Prostate gland (tissue), 2 donors: Measurements from ENCODE around the gene BCL6. TPM values are rescaled to one million over a fixed set of nuclear protein-coding genes. Genes with fewer than 3 reads are reported as not detected.

Experiments
- DNase-seq: peaks from one replicate; pipeline ENCODE4 v3.0.0-alpha.2; 2019; ENCODE audit warnings: low spot score
- H3K27ac ChIP-seq, 2 donors: fragments of 200-600 bp; sonication (generic); 2 replicates each; pipeline ENCODE4 v1.5.1; 2017 to 2019
- H3K27me3 ChIP-seq: fragments of 200-600 bp; sonication (generic); replicated peaks from 2 replicates; pipeline ENCODE4 v1.5.1; 2019; ENCODE audit not compliant: insufficient read depth
- H3K36me3 ChIP-seq, 2 donors: fragments of 200-600 bp; sonication (generic); 1 replicate in 1 of 2; 2 replicates in 1 of 2; pipeline versions ENCODE4 v1.5.1 to v1.8.1; 2017 to 2019
- H3K4me1 ChIP-seq: fragments of 200-600 bp; sonication (generic); replicated peaks from 2 replicates; pipeline ENCODE4 v1.5.1; 2019
- H3K4me3 ChIP-seq, 2 donors: fragments of 200-600 bp; sonication (generic); 2 replicates each; pipeline ENCODE4 v1.5.1; 2017 to 2019
- H3K9me3 ChIP-seq: fragments of 200-600 bp; sonication (generic); 2 replicates; pipeline ENCODE4 v1.5.1; 2017
- POLR2A ChIP-seq: fragments of 450-650 bp; IDR thresholded peaks from one replicate; pipeline ENCODE4 v1.6.1; 2016; ENCODE audit warnings: antibody characterized with exemption, mild to moderate bottlenecking
- POLR2AphosphoS5 ChIP-seq: sonication (generic); formaldehyde crosslinking; IDR thresholded peaks from one replicate; pipeline ENCODE4 v1.6.1; 2017; ENCODE audit warnings: antibody characterized with exemption
- whole genome bisulfite sequencing: methylation state at CpG from one replicate; pipeline ENCODE4 v1.1.5; 2018; 5-methylcytosine and 5-hydroxymethylcytosine counted together
- intact Hi-C: fragments of 100-400 bp; cut with DNase I; formaldehyde crosslinking; loops from one replicate; pipeline ENCODE4 v1.14.2; 2022
- total RNA-seq, 2 donors: library from RNA; depleted of rRNA; stranded (reverse); fragments of >200 nt; gene quantifications; one replicate each; pipeline ENCODE4 v1.1.0, GENCODE V29; 2016
- TF ChIP-seq, protein P1 (sequence below), 4 experiments: fragments of 200-600 bp in 2 of 4; fragments of 450-650 bp in 2 of 4; sonication (generic) in 2 of 4; IDR thresholded peaks; 1 replicate in 3 of 4; 2 replicates in 1 of 4; pipeline ENCODE4 v1.5.1; 2016 to 2019; ENCODE audit warnings: antibody characterized with exemption in 4 of 4, mild to moderate bottlenecking in 2 of 4, moderate library complexity in 2 of 4

BCL6 gene
- total RNA-seq, 2 donors from 2014 or later, result 50.1 to 105 TPM

DNA sequence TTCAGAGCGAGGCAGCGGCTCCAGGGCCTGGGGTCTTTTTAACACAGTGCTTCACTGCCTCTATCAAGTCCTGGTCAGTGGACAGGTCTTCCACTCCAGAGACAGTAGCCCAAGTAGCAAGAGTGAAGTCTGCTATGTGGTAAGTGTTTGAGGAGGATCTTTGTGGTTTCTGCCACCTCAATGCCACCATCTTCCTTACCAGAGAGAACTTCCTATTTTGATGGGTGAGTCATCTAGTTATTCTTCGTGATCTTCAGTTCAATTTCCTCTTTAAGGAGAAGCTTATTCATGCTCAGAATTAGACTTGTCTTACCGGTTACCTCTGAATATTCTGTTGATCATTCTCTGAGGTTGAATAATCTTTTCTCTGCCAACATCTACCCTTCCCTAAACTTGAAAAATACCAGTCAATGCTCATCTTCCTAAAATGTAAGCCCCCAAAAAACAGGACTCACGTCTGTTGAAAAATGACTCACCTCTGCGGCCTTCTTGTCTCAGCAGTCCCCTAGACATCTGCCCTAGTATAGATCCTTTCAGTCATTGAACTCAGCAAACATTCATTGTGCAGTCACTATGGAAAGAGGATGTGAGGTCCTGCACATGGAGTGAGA lies 32.2 kb upstream of the BCL6 start:
- Histone ChIP-seq H3K27me3 (no peaks in the 10 kb centered on the region), H3K27ac (no peak overlapping the region), H3K4me3 (no peak overlapping the region), H3K9me3 (no peaks in the 10 kb centered on the region), H3K36me3 (no peaks in the 10 kb centered on the region), H3K4me1 (no peaks in the 10 kb centered on the region)
- 87% methylated on average over 6 of the region's 6 CpGs for WGBS
- no peak for DNase-seq
- TF ChIP-seq POLR2AphosphoS5 (no peak), POLR2A (no peak)
- TF ChIP-seq, protein P1, sequence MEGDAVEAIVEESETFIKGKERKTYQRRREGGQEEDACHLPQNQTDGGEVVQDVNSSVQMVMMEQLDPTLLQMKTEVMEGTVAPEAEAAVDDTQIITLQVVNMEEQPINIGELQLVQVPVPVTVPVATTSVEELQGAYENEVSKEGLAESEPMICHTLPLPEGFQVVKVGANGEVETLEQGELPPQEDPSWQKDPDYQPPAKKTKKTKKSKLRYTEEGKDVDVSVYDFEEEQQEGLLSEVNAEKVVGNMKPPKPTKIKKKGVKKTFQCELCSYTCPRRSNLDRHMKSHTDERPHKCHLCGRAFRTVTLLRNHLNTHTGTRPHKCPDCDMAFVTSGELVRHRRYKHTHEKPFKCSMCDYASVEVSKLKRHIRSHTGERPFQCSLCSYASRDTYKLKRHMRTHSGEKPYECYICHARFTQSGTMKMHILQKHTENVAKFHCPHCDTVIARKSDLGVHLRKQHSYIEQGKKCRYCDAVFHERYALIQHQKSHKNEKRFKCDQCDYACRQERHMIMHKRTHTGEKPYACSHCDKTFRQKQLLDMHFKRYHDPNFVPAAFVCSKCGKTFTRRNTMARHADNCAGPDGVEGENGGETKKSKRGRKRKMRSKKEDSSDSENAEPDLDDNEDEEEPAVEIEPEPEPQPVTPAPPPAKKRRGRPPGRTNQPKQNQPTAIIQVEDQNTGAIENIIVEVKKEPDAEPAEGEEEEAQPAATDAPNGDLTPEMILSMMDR (IDR thresholded peaks at IDR 0.05), result no peak
- intact Hi-C loops, result no loop called here

DNA sequence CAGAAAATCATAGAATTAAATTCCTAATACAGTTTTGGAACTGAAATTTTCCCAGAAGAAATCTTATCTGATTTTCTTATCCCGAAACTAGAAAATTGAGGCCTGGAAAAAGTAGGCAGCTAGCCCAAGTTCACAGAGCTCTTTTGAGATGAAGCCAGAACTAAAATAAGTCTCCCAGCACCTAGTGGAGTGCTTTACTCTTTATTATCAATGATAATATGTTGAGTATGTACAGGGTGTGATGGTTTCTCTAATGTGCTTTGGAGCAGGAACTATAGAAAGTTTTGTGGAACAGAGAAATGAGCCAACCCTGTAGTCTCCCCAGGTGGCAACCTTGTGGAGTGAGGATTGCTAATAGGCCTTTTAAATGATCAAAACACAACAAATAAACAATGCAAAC lies 30.3 kb upstream of the BCL6 start:
- intact Hi-C loops, result no loop called here
- TF ChIP-seq POLR2A, result no peak
- TF ChIP-seq, protein P1 (IDR thresholded peaks at IDR 0.05), result no peak
- TF ChIP-seq POLR2AphosphoS5, result no peak

DNA sequence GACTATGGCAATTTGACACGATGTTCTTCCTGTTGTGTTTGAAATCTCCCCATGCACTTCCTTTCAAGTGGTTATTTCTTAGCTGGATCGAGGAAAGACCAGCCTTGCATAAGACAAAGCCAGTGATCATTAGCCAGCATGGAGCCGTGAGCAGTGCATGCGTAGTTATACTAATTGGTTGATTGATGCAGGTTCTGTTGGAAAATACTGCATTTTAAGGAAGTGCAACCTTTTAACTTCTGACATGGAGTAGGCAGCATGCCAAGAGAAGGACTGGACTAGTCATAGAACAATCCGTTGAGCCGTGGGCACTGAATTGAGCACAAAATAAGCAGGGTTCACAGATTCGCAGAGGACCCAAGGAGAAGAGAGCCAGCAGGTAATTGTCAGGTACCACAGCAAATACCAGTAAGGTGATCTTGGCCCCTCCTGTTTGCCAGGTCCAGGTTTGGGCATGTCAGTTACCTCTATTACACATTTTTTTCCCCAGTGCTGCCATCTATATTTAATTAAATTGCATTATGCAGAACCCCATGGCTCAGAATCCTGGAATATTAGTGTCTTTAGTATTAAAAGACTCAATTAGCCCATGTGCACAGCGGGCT lies 29.0 kb upstream of the BCL6 start:
- 70% methylated on average over 8 of the region's 8 CpGs for WGBS
- no peak overlapping the region for H3K27ac ChIP-seq
- no peak for TF ChIP-seq POLR2A
- no peak for TF ChIP-seq POLR2AphosphoS5
- TF ChIP-seq, protein P1 (IDR thresholded peaks at IDR 0.05), result no peak

More for the DNA sequence above, 30.3 kb upstream of the BCL6 start:
- Histone ChIP-seq H3K36me3 (no peaks in the 10 kb centered on the region), H3K4me1 (no peaks in the 10 kb centered on the region), H3K4me3 (no peak overlapping the region), H3K27me3 (no peaks in the 10 kb centered on the region), H3K9me3 (no peaks in the 10 kb centered on the region), H3K27ac (no peak overlapping the region)
- WGBS, result 47% methylated on average over 1 of the region's 1 CpG
- no peak for DNase-seq

DNA sequence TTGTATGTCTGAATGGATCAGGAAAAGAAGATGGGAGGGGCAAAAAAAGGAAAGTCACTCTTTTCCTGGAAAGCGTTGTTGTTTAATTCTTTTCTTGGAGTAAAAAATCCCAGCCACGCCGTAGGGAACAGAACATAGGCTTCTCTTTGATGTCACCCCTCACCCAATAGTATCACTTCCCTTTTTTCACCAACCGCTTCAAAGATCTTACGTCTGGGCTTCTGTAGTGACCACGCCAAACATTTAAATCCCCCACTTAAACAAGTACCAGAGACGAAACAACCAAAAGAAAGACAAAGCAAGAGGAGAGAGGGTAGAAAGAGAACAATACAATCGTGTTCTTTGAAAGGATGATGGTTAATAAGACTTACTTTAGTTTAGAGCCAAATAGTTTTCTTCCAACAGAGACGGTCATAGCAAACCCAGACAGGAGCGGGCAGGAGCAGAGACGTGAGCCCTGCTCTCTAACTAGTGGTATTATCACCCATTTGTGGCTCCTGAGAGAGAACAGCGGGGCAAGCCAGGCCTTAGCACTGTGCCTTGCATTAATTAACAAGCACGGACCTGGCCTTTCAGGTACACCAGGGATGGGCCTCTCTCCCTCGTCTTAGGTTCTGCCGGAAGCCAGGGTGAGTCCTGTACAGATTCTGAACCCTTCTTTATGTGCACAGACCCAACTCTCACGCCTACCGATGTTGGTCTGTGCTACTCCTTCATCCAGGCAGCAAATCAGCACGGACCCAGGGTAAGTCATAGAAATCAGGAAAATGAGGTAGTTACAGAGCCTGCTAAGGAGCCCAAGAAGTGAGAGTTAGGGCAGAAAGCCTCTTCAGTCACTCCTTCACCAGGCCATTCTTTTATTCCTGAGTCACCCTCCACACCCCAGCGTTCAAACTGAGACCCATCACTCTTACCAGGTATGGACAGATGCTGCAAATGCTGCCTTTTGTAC lies 28.2 kb upstream of the BCL6 start:
- H3K9me3 ChIP-seq, result no peaks in the 10 kb centered on the region
- H3K36me3 ChIP-seq, result no peaks in the 10 kb centered on the region
- no peaks in the 10 kb centered on the region for H3K4me1 ChIP-seq
- no peak for DNase-seq
- no peak overlapping the region for H3K27ac ChIP-seq
- no peaks in the 10 kb centered on the region for H3K27me3 ChIP-seq
- intact Hi-C loops, result no loop called here
- no peak overlapping the region for H3K4me3 ChIP-seq
- 85% methylated on average over 19 of the region's 19 CpGs for WGBS
- TF ChIP-seq POLR2A, result no peak
- no peak for TF ChIP-seq POLR2AphosphoS5
- TF ChIP-seq, protein P1 (IDR thresholded peaks at IDR 0.05), result no peak

More for the DNA sequence above, 29.0 kb upstream of the BCL6 start:
- no peak overlapping the region for H3K4me3 ChIP-seq
- DNase-seq, result no peak
- no peaks in the 10 kb centered on the region for H3K9me3 ChIP-seq
- no peaks in the 10 kb centered on the region for H3K36me3 ChIP-seq
- H3K4me1 ChIP-seq, result no peaks in the 10 kb centered on the region
- intact Hi-C loops, result no loop called here
- no peaks in the 10 kb centered on the region for H3K27me3 ChIP-seq
